DOHH2 (cell line): Measurements from ENCODE around the gene ZNF213.

Experiments
- CTCF ChIP-seq: fragments of 200-600 bp; sonication (generic); IDR thresholded peaks from one replicate; pipeline ENCODE4 v1.5.1; 2014; ENCODE audit warnings: antibody characterized with exemption, mild to moderate bottlenecking, low read depth, low read length; ENCODE audit not compliant: poor library complexity, severe bottlenecking
- EZH2phosphoT487 ChIP-seq: fragments of 200-600 bp; sonication (generic); IDR thresholded peaks from 2 replicates; pipeline ENCODE4 v1.6.1; 2017; ENCODE audit warnings: borderline replicate concordance, mild to moderate bottlenecking, antibody characterized with exemption, low read length, moderate library complexity, mixed read lengths

GRCh38 chr16:3188675-3188924 lies 53.8 kb downstream of the ZNF213 start:
- TF ChIP-seq EZH2phosphoT487: no peak
- TF ChIP-seq CTCF: no peak
